GM15510 (cell line): ENCODE results near the gene HLA-A.

Experiments used
- POLR2A ChIP-seq: IDR thresholded peaks from 3 replicates; pipeline ENCODE4 v1.6.1; 2011; ENCODE audit warnings: borderline replicate concordance; ENCODE audit not compliant: insufficient read length; ENCODE audit errors: extremely low read depth

Gene HLA-A

GRCh38 chr6:29946223-29947076 lies 4.1 kb downstream of the HLA-A start:
- peak; percentile 3 for TF ChIP-seq POLR2A

- peak; percentile 17 for TF ChIP-seq POLR2A
Observed at GRCh38 chr6:29947077-29947980, 5.0 kb downstream of the HLA-A start.

- TF ChIP-seq POLR2A, result no peak
Observed at GRCh38 chr6:29948277-29948676, 5.9 kb downstream of the HLA-A start.

- no peak for TF ChIP-seq POLR2A
Observed at GRCh38 chr6:29949934-29950333, 7.6 kb downstream of the HLA-A start.

GRCh38 chr6:29951882-29952281 lies 9.6 kb downstream of the HLA-A start:
- TF ChIP-seq POLR2A, result no peak

- no peak for TF ChIP-seq POLR2A
Observed at GRCh38 chr6:29953001-29953441, 10.7 kb downstream of the HLA-A start.

GRCh38 chr6:29953686-29954085 lies 11.4 kb downstream of the HLA-A start:
- TF ChIP-seq POLR2A, result no peak

- no peak for TF ChIP-seq POLR2A
Observed at GRCh38 chr6:29954272-29954671, 11.9 kb downstream of the HLA-A start.

GRCh38 chr6:29955783-29956182 lies 13.5 kb downstream of the HLA-A start:
- TF ChIP-seq POLR2A, result no peak

- TF ChIP-seq POLR2A, result no peak
Observed at GRCh38 chr6:29956518-29956917, 14.2 kb downstream of the HLA-A start.

GRCh38 chr6:29958046-29958445 lies 15.7 kb downstream of the HLA-A start:
- TF ChIP-seq POLR2A, result no peak

- no peak for TF ChIP-seq POLR2A
Observed at GRCh38 chr6:29958921-29959320, 16.6 kb downstream of the HLA-A start.

- TF ChIP-seq POLR2A, result no peak
Observed at GRCh38 chr6:29959467-29959866, 17.1 kb downstream of the HLA-A start.

GRCh38 chr6:29961966-29962365 lies 19.6 kb downstream of the HLA-A start:
- TF ChIP-seq POLR2A, result no peak

GRCh38 chr6:29964518-29964886 lies 22.2 kb downstream of the HLA-A start:
- TF ChIP-seq POLR2A, result no peak

- peak; percentile 51 for TF ChIP-seq POLR2A
Observed at GRCh38 chr6:29964887-29965562, 22.7 kb downstream of the HLA-A start.

- no peak for TF ChIP-seq POLR2A
Observed at GRCh38 chr6:29965563-29965872, 23.2 kb downstream of the HLA-A start.
